SW480 (cell line): Measurements from ENCODE around the gene SURF4.
"Not testable (repeated sequence)": the region's sequence is repeated elsewhere in the genome, so short reads cannot be mapped to it uniquely, and the experiment has no call there.

Source experiments
- DNase-seq: peaks from one replicate; pipeline ENCODE4 v3.0.0-alpha.2; 2016; ENCODE audit warnings: low spot score

SURF4 gene

GRCh38 chr9:133333566-133333965 lies 42.3 kb downstream of the SURF4 start:
- DNase-seq = no peak

DNA sequence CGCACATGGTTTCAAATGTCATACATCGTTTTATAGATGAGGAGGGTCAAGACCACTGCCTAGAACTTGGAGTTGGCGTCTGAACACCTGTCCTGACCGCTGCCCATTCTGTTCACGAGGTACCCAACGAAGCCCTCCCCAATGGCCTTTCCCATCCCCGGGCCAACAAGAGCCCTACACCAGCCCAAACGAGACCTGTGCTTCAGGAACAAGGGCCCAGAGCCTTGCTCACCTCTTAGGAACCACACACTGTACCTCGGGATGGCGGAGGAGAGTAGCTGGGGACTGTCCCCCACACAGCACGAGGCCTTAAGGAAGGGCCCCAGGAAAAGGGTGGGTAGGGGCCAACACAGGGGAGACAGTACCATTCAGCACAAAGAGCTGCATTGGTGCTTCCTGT lies 42.8 kb downstream of the SURF4 start:
- no peak for DNase-seq

DNA sequence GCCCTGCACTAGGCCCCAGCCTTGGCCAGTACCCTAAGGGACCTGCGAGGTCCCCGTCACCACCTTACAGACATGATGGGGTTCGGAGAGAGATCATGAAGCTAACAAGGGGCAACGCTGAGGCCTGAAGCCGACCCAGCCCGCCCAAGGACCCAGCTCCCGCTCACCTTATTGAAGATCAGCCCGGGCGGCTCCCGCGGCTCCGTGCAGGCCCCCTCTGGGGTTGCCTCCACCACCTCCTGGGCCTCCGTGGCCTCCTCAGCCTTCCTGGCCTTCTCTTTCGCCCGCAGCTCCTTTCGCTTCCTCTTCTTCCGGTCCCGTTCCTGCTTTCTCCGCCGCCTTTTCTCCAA lies 43.5 kb downstream of the SURF4 start:
- DNase-seq = no peak

- DNase-seq = no peak
These were observed 44.0 kb downstream of the SURF4 start for GRCh38 chr9:133331641-133332380.

- no peak for DNase-seq
These were observed 44.6 kb downstream of the SURF4 start for GRCh38 chr9:133331221-133331620.

GRCh38 chr9:133329306-133330156 lies 46.3 kb downstream of the SURF4 start:
- peak; percentile 36 for DNase-seq

GRCh38 chr9:133327834-133328484 lies 47.9 kb downstream of the SURF4 start:
- no peak for DNase-seq

DNA sequence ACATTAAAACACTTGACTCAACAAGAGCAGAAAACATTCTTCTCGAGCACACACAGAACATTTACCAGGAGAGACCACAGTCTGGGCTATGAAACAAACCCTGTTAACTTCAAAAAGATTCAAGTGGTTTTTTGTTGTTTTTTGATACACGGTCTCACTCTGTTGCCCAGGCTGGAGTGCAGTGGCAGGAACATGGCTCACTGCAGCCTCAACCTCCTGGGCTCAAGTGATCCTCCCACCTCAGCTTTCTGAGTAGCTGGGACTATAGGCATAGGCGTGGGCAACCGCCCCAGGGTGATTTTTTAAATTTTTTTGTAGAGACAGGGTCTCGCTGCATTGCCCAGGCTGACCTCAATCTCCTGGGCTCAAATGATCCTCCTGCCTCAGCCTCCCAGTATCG lies 48.8 kb downstream of the SURF4 start:
- DNase-seq = not testable (repeated sequence)

- DNase-seq = no peak
These were observed 51.7 kb downstream of the SURF4 start for GRCh38 chr9:133323991-133324703.

- no peak for DNase-seq
These were observed 52.6 kb downstream of the SURF4 start for GRCh38 chr9:133323211-133323610.

GRCh38 chr9:133322701-133323100 lies 53.2 kb downstream of the SURF4 start:
- DNase-seq = no peak

DNA sequence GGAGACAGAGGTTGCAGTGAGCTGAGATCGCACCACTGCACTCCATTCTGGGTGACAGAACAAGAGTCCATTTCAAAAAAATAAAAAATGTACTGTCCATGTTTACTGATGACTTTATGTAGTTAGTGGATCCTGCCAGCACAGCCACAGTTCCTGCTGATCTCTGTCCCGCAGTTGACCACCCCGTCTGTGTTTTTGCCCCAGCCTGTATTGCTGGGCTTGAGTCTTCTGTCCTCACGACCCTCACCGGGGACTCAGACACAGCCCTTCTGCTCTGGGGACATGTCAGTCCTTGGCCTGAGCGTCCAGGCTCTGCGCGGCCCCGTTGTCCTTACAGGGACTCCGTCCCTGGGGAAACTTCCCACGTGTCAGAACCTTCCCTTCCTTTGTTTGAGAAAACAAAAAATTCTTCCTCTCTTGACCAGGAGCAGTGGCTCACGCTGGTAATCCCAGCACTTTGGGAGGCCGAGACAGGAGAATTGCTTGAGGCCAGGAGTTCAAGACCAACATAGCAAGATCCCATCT lies 54.4 kb downstream of the SURF4 start:
- DNase-seq = no peak

- no peak for DNase-seq
These were observed 55.4 kb downstream of the SURF4 start for GRCh38 chr9:133320421-133320881.

GRCh38 chr9:133317551-133317950 lies 58.3 kb downstream of the SURF4 start:
- DNase-seq = not testable (repeated sequence)

GRCh38 chr9:133315997-133316396 lies 59.9 kb downstream of the SURF4 start:
- no peak for DNase-seq
